Effector CD8-positive, alpha-beta T cell (primary cell): ENCODE results near the gene KIF5A.

Source experiments
- DNase-seq: peaks from one replicate; lab custom pipeline; 2025; lab: John Stamatoyannopoulos, UW

The KIF5A gene

GRCh38 chr12:57520053-57520818 is 29.6 kb upstream of the KIF5A start, which contains the start of gene DDIT3:
DDIT3 (minus strand) TSS chr12:57520514; CDS start chr12:57517406, 3,108 bp downstream.
- DNase-seq: peak; percentile 99

GRCh38 chr12:57521525-57522010 is 28.3 kb upstream of the KIF5A start:
- DNase-seq: no peak

- DNase-seq: peak; percentile 84
Measured at GRCh38 chr12:57522011-57522886, 27.6 kb upstream of the KIF5A start, which contains the start of gene MBD6. MBD6 (plus strand) TSS chr12:57522824; CDS start chr12:57524304, 1,480 bp downstream.

- peak; percentile 55 for DNase-seq
Measured at GRCh38 chr12:57522887-57523705, 26.7 kb upstream of the KIF5A start.

GRCh38 chr12:57523706-57524614 is 25.9 kb upstream of the KIF5A start:
- DNase-seq: peak; percentile 9

GRCh38 chr12:57524814-57525614 is 24.8 kb upstream of the KIF5A start:
- no peak for DNase-seq

- no peak for DNase-seq
Measured at GRCh38 chr12:57525615-57526383, 24.0 kb upstream of the KIF5A start.

- no peak for DNase-seq
Measured at GRCh38 chr12:57526477-57527126, 23.2 kb upstream of the KIF5A start.

GRCh38 chr12:57527184-57527583 is 22.7 kb upstream of the KIF5A start:
- no peak for DNase-seq

GRCh38 chr12:57528176-57528575 is 21.7 kb upstream of the KIF5A start:
- no peak for DNase-seq

GRCh38 chr12:57528831-57529555 is 20.9 kb upstream of the KIF5A start:
- DNase-seq: no peak

- no peak for DNase-seq
Measured at GRCh38 chr12:57529831-57530230, 20.0 kb upstream of the KIF5A start.

- DNase-seq: no peak
Measured at GRCh38 chr12:57530396-57531142, 19.3 kb upstream of the KIF5A start.

- DNase-seq: no peak
Measured at GRCh38 chr12:57531836-57532235, 18.0 kb upstream of the KIF5A start.

GRCh38 chr12:57533108-57533507 is 16.7 kb upstream of the KIF5A start:
- DNase-seq: no peak

GRCh38 chr12:57534250-57534649 is 15.6 kb upstream of the KIF5A start:
- no peak for DNase-seq

- no peak for DNase-seq
Measured at GRCh38 chr12:57534991-57535543, 14.8 kb upstream of the KIF5A start.
